HepG2 (cell line): ENCODE data around the gene COX10. TPM values are rescaled to one million over a fixed set of nuclear protein-coding genes. Genes with fewer than 3 reads are reported as not detected.

Experiments used
- ATAC-seq: fragments of 200-7000 bp; cut with Tn5 transposase; 3 replicates; pipeline ENCODE4 v1.9.1; 2020; ENCODE audit warnings: mild to moderate bottlenecking, moderate library complexity
- BruUV-seq: library from RNA; stranded (reverse); fragments of 400-500 nt; replicated peaks from 2 replicates; lab custom pipeline; 2021; lab: Mats Ljungman, UMichigan
- CTCF ChIA-PET: fragments of 300-600 bp; formaldehyde crosslinking; extraction: SDS; loops from one replicate; lab custom pipeline; 2021; ENCODE audit warnings: low total read pairs, inconsistent platforms, low intra/inter-chr PET ratio; lab: Yijun Ruan, JAX
- POLR2A ChIA-PET: fragments of 350-600 bp; sonication (Branson Sonifier 250); formaldehyde crosslinking; loops from one replicate; lab custom pipeline; 2020; ENCODE audit warnings: antibody characterized with exemption, inconsistent platforms; lab: Yijun Ruan, JAX
- DNase-seq: peaks from one replicate; pipeline ENCODE4 v3.0.0-alpha.2; 2015; ENCODE audit warnings: low spot score
- FAIRE-seq: peaks from 3 replicates; lab custom pipeline; 2011; peaks lifted over from hg19 to GRCh38; lab: Jason Lieb, UNC
- H2AFZ ChIP-seq: one replicate; pipeline ENCODE4 v1.6.1; 2011; ENCODE audit warnings: low read length, inconsistent platforms
- H3K27ac ChIP-seq: fragments of 300-600 bp; 3 replicates; pipeline ENCODE4 v1.8.0; 2011; ENCODE audit warnings: mixed run types, mild to moderate bottlenecking, mixed read lengths, low read length, inconsistent platforms; ENCODE audit not compliant: insufficient read depth; ENCODE audit errors: extremely low read length
- H3K27me3 ChIP-seq, 2 experiments: fragments of 200-600 bp in 1 of 2; 2 replicates in 1 of 2; 3 replicates in 1 of 2; pipeline versions ENCODE4 v1.6.0 to v1.8.0; 2011; ENCODE audit warnings: low read length in 2 of 2, mild to moderate bottlenecking in 2 of 2, moderate library complexity in 2 of 2, inconsistent platforms in 1 of 2; ENCODE audit not compliant: insufficient read depth in 2 of 2, control insufficient read depth in 1 of 2
- H3K36me3 ChIP-seq, 2 experiments: fragments of 200-600 bp in 1 of 2; replicated peaks in 1 of 2; 2 replicates in 1 of 2; 3 replicates in 1 of 2; pipeline versions ENCODE4 v1.5.1 to v1.8.0; 2011; ENCODE audit warnings: low read length in 2 of 2, inconsistent platforms in 1 of 2; ENCODE audit not compliant: insufficient read depth in 2 of 2, control insufficient read depth in 1 of 2
- H3K4me1 ChIP-seq: 2 replicates; pipeline ENCODE4 v1.5.1; 2012; ENCODE audit warnings: low read length, inconsistent platforms; ENCODE audit not compliant: insufficient read depth
- H3K4me2 ChIP-seq: 2 replicates; pipeline ENCODE4 v1.6.0; 2011; ENCODE audit warnings: low read depth, low read length, inconsistent platforms
- H3K4me3 ChIP-seq, 3 experiments: fragments of 200-600 bp in 1 of 3; sonication (generic), shearing (Covaris generic) in 1 of 3; replicated peaks in 1 of 3; 2 replicates each; pipeline ENCODE4 v1.5.1; 2011 to 2016; ENCODE audit warnings: low read length in 3 of 3, inconsistent platforms in 2 of 3, low read depth in 2 of 3, mild to moderate bottlenecking in 2 of 3, control low read depth in 1 of 3, mixed read lengths in 1 of 3; ENCODE audit not compliant: insufficient read depth in 1 of 3
- H3K79me2 ChIP-seq: one replicate; pipeline ENCODE4 v1.6.1; 2011; ENCODE audit warnings: low read length, inconsistent platforms; ENCODE audit not compliant: insufficient read depth
- H3K9ac ChIP-seq: 2 replicates; pipeline ENCODE4 v1.6.0; 2011; ENCODE audit warnings: mild to moderate bottlenecking, low read depth, low read length, inconsistent platforms; ENCODE audit not compliant: insufficient read depth
- H3K9me3 ChIP-seq: 2 replicates; pipeline ENCODE4 v1.5.1; 2012; ENCODE audit warnings: mild to moderate bottlenecking, low read length
- H4K20me1 ChIP-seq: 2 replicates; pipeline ENCODE4 v1.6.0; 2011; ENCODE audit warnings: inconsistent platforms, mild to moderate bottlenecking, low read length, moderate library complexity; ENCODE audit not compliant: insufficient read depth
- HNF1A ChIP-seq, 2 experiments: sonication (generic) in 1 of 2; formaldehyde crosslinking in 1 of 2; IDR thresholded peaks; 2 replicates each; pipeline versions ENCODE4 v1.4.0 to v1.6.1; 2016 to 2020; ENCODE audit warnings: borderline replicate concordance in 1 of 2, low read depth in 1 of 2, mild to moderate bottlenecking in 1 of 2, missing genetic modification reagents in 1 of 2
- HNRNPUL1 ChIP-seq: fragments of 200-400 bp; formaldehyde crosslinking; IDR thresholded peaks from 2 replicates; pipeline ENCODE4 v1.6.1; 2017; ENCODE audit warnings: low read depth, mild to moderate bottlenecking, low read length, moderate library complexity
- MTA3 ChIP-seq: sonication (generic); formaldehyde crosslinking; IDR thresholded peaks from 2 replicates; pipeline ENCODE4 v1.4.0; 2020; ENCODE audit warnings: missing genetic modification reagents
- PLRG1 ChIP-seq: fragments of 450-650 bp; conservative IDR thresholded peaks from 2 replicates; pipeline ENCODE4 v1.6.1; 2016
- PREB ChIP-seq: sonication (generic); formaldehyde crosslinking; IDR thresholded peaks from 2 replicates; pipeline ENCODE4 v1.4.0; 2020; ENCODE audit warnings: missing genetic modification reagents
- PRMT3 ChIP-seq: sonication (generic); formaldehyde crosslinking; IDR thresholded peaks from 2 replicates; pipeline ENCODE4 v1.8.1; 2022; ENCODE audit warnings: low read depth, mild to moderate bottlenecking, moderate library complexity, missing genetic modification reagents, borderline replicate concordance
- ZNF225 ChIP-seq: sonication (generic); formaldehyde crosslinking; IDR thresholded peaks from 2 replicates; pipeline ENCODE4 v1.4.0; 2020; ENCODE audit warnings: mild to moderate bottlenecking, missing genetic modification reagents
- ZNF264 ChIP-seq: sonication (generic); formaldehyde crosslinking; IDR thresholded peaks from 2 replicates; pipeline ENCODE4 v1.4.0; 2020; ENCODE audit warnings: missing genetic modification reagents
- ZNF772 ChIP-seq: sonication (generic); formaldehyde crosslinking; IDR thresholded peaks from 2 replicates; pipeline ENCODE4 v1.5.0; 2020; ENCODE audit warnings: mild to moderate bottlenecking, missing genetic modification reagents
- ZNF839 ChIP-seq: sonication (generic); formaldehyde crosslinking; IDR thresholded peaks from 2 replicates; pipeline ENCODE4 v1.4.0; 2020; ENCODE audit warnings: missing genetic modification reagents, mild to moderate bottlenecking, borderline replicate concordance
- ZNF878 ChIP-seq: sonication (generic); formaldehyde crosslinking; IDR thresholded peaks from 2 replicates; pipeline ENCODE4 v1.8.1; 2023; ENCODE audit warnings: mild to moderate bottlenecking, missing genetic modification reagents, moderate library complexity
- WGBS: methylation state at CpG from one replicate; pipeline ENCODE4 v1.1.6; 2017; ENCODE audit warnings: low lambda C conversion rate; 5-methylcytosine and 5-hydroxymethylcytosine counted together
- in situ Hi-C: cut with HindIII; loops from 2 replicates; pipeline ENCODE4 v1.10.0; 2017; ENCODE audit warnings: low pct_unique_long_range_greater_than_20kb; ENCODE audit not compliant: extremely low pct_ligation_motif_present
- intact Hi-C: fragments of 100-400 bp; cut with micrococcal nuclease; formaldehyde crosslinking; loops from one replicate; pipeline ENCODE4 v1.10.0; 2022; ENCODE audit not compliant: unreplicated experiment
- polyA plus RNA-seq, 8 experiments: library from polyadenylated mRNA; depleted of rRNA in 3 of 8; stranded (reverse) in 7 of 8; unstranded in 1 of 8; fragments of >200 nt; fragmentation: Illumina TruSeq in 4 of 8; extraction: Trizol in 4 of 8; gene quantifications; 2 replicates each; pipeline versions ENCODE4 v1.2.1 to v1.2.3, GENCODE V29; 2011 to 2016; ENCODE audit warnings: low read depth in 4 of 8, missing spikeins in 1 of 8, mixed read lengths in 1 of 8; ENCODE audit not compliant: insufficient read depth in 1 of 8
- total RNA-seq, 5 experiments: library from RNA; depleted of rRNA; stranded (reverse); fragments of >200 nt; fragmentation: Illumina TruSeq; extraction: Trizol; gene quantifications; 2 replicates each; pipeline ENCODE4 v1.2.3, GENCODE V29; 2016; ENCODE audit warnings: low read depth in 1 of 5

The COX10 gene
- total and polyA plus RNA-seq, 2 of the 13 experiments (the other 11 are each of a cell fraction or from before 2014, with no cell fraction given) = 13.9 to 20.1 TPM

- BruUV-seq = no TSS peak
- Histone ChIP-seq H3K4me3 (no peak overlapping the region), H4K20me1 (no peaks in the 10 kb centered on the region), H3K9me3 (no peaks in the 10 kb centered on the region; the same call in 1 of the 2 replicates), H3K4me1 (peaks cover 35% of the 10 kb centered on the region), H3K27ac (no peak overlapping the region), H3K9ac (no peak overlapping the region), H3K27me3 (no peaks in the 10 kb centered on the region), H3K36me3 (0 out of 5 replicates have a peak, but pooled peaks cover 1% of the 10 kb centered on the region in 2 experiments), H3K4me2 (no peak overlapping the region), H3K79me2 (no peaks in the 10 kb centered on the region), H2AFZ (no peak overlapping the region)
- intact Hi-C loops = no loop called here
- ChIA-PET POLR2A (no interaction called here), CTCF (no interaction called here)
- FAIRE-seq (no peak), ATAC-seq (no peak), DNase-seq (no peak)
- WGBS = 97% methylated on average over 4 of the region's 4 CpGs
- in situ Hi-C loops = no loop called here
- TF ChIP-seq MTA3 (CRISPR knock-in tag) (no peak), PLRG1 (no peak), ZNF839 (CRISPR knock-in tag) (no peak)
Observed at GRCh38 chr17:14051692-14052091, 17.6 kb upstream of the COX10 start.

- peak; percentile 84 for DNase-seq
- WGBS = 19% methylated on average over 6 of the region's 6 CpGs
- Histone ChIP-seq H3K4me2 (peak overlapping the region; percentile 44), H3K9me3 (no peaks in the 10 kb centered on the region; the same call in 1 of the 2 replicates), H3K27me3 (no peaks in the 10 kb centered on the region), H3K36me3 (0 out of 5 replicates have a peak, but pooled peaks cover 1 to 3% of the 10 kb centered on the region in 2 experiments), H3K4me3 (peak overlapping the region in 1 of 3 experiments; percentile 2; a peak in 1 of 6 replicates), H3K27ac (peak overlapping the region; percentile 50), H2AFZ (no peak overlapping the region), H3K79me2 (no peaks in the 10 kb centered on the region), H3K4me1 (peaks cover 29% of the 10 kb centered on the region), H3K9ac (no peak overlapping the region; the same call in 1 of the 2 replicates), H4K20me1 (no peaks in the 10 kb centered on the region)
- CTCF ChIA-PET = no interaction called here
- peak; percentile 97 for ATAC-seq
- FAIRE-seq = peak; percentile 98
- POLR2A ChIA-PET = no interaction called here
- BruUV-seq = no TSS peak
- intact Hi-C loops (no loop called here), in situ Hi-C loops (no loop called here)
- TF ChIP-seq ZNF225 (no peak), ZNF878 (CRISPR knock-in tag) (no peak), HNRNPUL1 (no peak), ZNF264 (0 out of 2 replicates have a peak, but pooled peaks have one; percentile 24), ZNF772 (no peak), PREB (CRISPR knock-in tag) (no peak), PRMT3 (CRISPR knock-in tag) (no peak), HNF1A (IDR thresholded peaks at IDR 0.05; ENCODE audit: low read depth) (no peak), HNF1A (CRISPR knock-in tag; IDR thresholded peaks at IDR 0.05; ENCODE audit: borderline replicate concordance) (no peak)
Observed at GRCh38 chr17:14052886-14053615, 16.3 kb upstream of the COX10 start.
